ENCODE measurements around the gene COL9A3.

GRCh38 chr20:62876902-62877816, 60.3 kb downstream of the COL9A3 start:
- TF ChIP-seq POLR2AphosphoS5 (IDR thresholded peaks at IDR 0.05; ENCODE audit: low read depth, low read length) (no peak), POLR2A (IDR thresholded peaks at IDR 0.05; ENCODE audit: low read depth, low read length) (no peak)

All from GM12892 (cell line).